Peyer's patch (tissue), 4 donors: ENCODE results near the gene PIP4P1. TPM values are rescaled to one million over a fixed set of nuclear protein-coding genes. Genes with fewer than 3 reads are reported as not detected.

Experiments
- DNase-seq, 3 donors: peaks; one replicate each; pipeline ENCODE4 v3.0.0-alpha.2; 2017 to 2019
- H3K27ac ChIP-seq, 4 donors: fragments of 200-600 bp; sonication (generic); one replicate each; pipeline ENCODE4 v1.5.1; 2016 to 2019
- H3K27me3 ChIP-seq, 2 donors: fragments of 200-600 bp; sonication (generic); one replicate each; pipeline ENCODE4 v1.5.1; 2019
- H3K36me3 ChIP-seq, 3 donors: fragments of 200-600 bp; sonication (generic); one replicate each; pipeline ENCODE4 v1.5.1; 2016 to 2019
- H3K4me1 ChIP-seq, 4 donors: fragments of 200-600 bp; sonication (generic); one replicate each; pipeline ENCODE4 v1.5.1; 2016 to 2019
- H3K4me3 ChIP-seq, 4 donors: fragments of 200-600 bp; sonication (generic); 1 replicate in 3 of 4; 2 replicates in 1 of 4; pipeline ENCODE4 v1.5.1; 2016 to 2019; ENCODE audit warnings: mild to moderate bottlenecking in 1 of 4
- H3K9me3 ChIP-seq, 4 donors: fragments of 200-600 bp; sonication (generic); one replicate each; pipeline ENCODE4 v1.5.1; 2016 to 2019; ENCODE audit warnings: mild to moderate bottlenecking in 1 of 4
- POLR2A ChIP-seq, 2 donors: fragments of 450-650 bp; IDR thresholded peaks; one replicate each; pipeline ENCODE4 v1.5.1; 2017; ENCODE audit warnings: antibody characterized with exemption in 2 of 2, mild to moderate bottlenecking in 2 of 2, moderate library complexity in 2 of 2
- total RNA-seq, 4 donors: library from RNA; depleted of rRNA; stranded (reverse); fragments of >200 nt; gene quantifications; one replicate each; pipeline ENCODE4 v1.1.0, GENCODE V29; 2016
- TF ChIP-seq, protein P1 (sequence below), 6 experiments: fragments of 450-650 bp in 4 of 6; fragments of 200-600 bp in 2 of 6; sonication (generic) in 1 of 6; IDR thresholded peaks; one replicate each; pipeline ENCODE4 v1.5.1; 2017 to 2019; ENCODE audit warnings: antibody characterized with exemption in 6 of 6, mild to moderate bottlenecking in 3 of 6, moderate library complexity in 1 of 6

The PIP4P1 gene
- total RNA-seq, 4 donors from 2014 or later: 22.3 to 60.9 (median 31.1) TPM

DNA sequence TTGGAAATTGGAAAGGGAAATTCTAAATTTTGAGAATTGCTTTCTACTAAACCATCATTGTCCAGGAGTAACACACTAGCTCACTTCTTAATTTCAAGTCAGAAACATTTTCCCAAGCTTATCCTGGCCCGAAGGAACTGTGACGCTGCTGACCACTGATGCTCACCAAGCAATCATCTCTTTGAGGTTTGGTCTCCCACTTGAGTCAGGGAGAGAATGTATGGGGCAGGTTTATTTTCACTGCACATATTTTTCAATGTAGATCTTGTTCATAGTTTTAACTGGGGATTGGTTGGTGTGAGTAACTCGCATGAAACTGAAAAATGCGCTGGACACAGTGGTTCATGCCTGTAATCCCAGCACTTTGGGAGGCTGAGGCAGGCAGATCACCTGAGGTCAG lies 31.3 kb upstream of the PIP4P1 start:
- no peak for DNase-seq
- Histone ChIP-seq H3K9me3 (no peaks in the 10 kb centered on the region), H3K4me1 (no peaks in the 10 kb centered on the region), H3K27ac (no peak overlapping the region), H3K27me3 (no peaks in the 10 kb centered on the region), H3K4me3 (no peak overlapping the region), H3K36me3 (no peaks in the 10 kb centered on the region)
- no peak for TF ChIP-seq POLR2A (IDR thresholded peaks at IDR 0.05)
- TF ChIP-seq, protein P1, sequence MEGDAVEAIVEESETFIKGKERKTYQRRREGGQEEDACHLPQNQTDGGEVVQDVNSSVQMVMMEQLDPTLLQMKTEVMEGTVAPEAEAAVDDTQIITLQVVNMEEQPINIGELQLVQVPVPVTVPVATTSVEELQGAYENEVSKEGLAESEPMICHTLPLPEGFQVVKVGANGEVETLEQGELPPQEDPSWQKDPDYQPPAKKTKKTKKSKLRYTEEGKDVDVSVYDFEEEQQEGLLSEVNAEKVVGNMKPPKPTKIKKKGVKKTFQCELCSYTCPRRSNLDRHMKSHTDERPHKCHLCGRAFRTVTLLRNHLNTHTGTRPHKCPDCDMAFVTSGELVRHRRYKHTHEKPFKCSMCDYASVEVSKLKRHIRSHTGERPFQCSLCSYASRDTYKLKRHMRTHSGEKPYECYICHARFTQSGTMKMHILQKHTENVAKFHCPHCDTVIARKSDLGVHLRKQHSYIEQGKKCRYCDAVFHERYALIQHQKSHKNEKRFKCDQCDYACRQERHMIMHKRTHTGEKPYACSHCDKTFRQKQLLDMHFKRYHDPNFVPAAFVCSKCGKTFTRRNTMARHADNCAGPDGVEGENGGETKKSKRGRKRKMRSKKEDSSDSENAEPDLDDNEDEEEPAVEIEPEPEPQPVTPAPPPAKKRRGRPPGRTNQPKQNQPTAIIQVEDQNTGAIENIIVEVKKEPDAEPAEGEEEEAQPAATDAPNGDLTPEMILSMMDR (IDR thresholded peaks at IDR 0.05): no peak

GRCh38 chr14:20490563-20490962 lies 29.3 kb upstream of the PIP4P1 start:
- no peaks in the 10 kb centered on the region for H3K9me3 ChIP-seq
- H3K36me3 ChIP-seq: no peaks in the 10 kb centered on the region
- H3K4me3 ChIP-seq: no peak overlapping the region
- no peaks in the 10 kb centered on the region for H3K4me1 ChIP-seq
- no peak overlapping the region for H3K27ac ChIP-seq
- TF ChIP-seq POLR2A (IDR thresholded peaks at IDR 0.05): no peak
- TF ChIP-seq, protein P1 (IDR thresholded peaks at IDR 0.05): no peak
- H3K27me3 ChIP-seq: no peaks in the 10 kb centered on the region
- no peak for DNase-seq

- Histone ChIP-seq H3K27ac (peak overlapping the region in 1 of 4 donors; percentile 4), H3K4me3 (no peak overlapping the region), H3K9me3 (no peaks in the 10 kb centered on the region), H3K27me3 (no peaks in the 10 kb centered on the region), H3K36me3 (no peaks in the 10 kb centered on the region), H3K4me1 (no peaks in the 10 kb centered on the region)
- no peak for DNase-seq
- no peak for TF ChIP-seq POLR2A (IDR thresholded peaks at IDR 0.05)
- TF ChIP-seq, protein P1 (IDR thresholded peaks at IDR 0.05): no peak
Measured at GRCh38 chr14:20489093-20489994, 28.1 kb upstream of the PIP4P1 start.

- TF ChIP-seq POLR2A (IDR thresholded peaks at IDR 0.05): no peak
- TF ChIP-seq, protein P1 (IDR thresholded peaks at IDR 0.05): no peak
- no peak for DNase-seq
- no peaks in the 10 kb centered on the region for H3K36me3 ChIP-seq
- H3K27me3 ChIP-seq: no peaks in the 10 kb centered on the region
- no peak overlapping the region for H3K27ac ChIP-seq
- no peak overlapping the region for H3K4me3 ChIP-seq
- H3K4me1 ChIP-seq: no peaks in the 10 kb centered on the region
- H3K9me3 ChIP-seq: no peaks in the 10 kb centered on the region
Measured at GRCh38 chr14:20487396-20487725, 26.1 kb upstream of the PIP4P1 start.

DNA sequence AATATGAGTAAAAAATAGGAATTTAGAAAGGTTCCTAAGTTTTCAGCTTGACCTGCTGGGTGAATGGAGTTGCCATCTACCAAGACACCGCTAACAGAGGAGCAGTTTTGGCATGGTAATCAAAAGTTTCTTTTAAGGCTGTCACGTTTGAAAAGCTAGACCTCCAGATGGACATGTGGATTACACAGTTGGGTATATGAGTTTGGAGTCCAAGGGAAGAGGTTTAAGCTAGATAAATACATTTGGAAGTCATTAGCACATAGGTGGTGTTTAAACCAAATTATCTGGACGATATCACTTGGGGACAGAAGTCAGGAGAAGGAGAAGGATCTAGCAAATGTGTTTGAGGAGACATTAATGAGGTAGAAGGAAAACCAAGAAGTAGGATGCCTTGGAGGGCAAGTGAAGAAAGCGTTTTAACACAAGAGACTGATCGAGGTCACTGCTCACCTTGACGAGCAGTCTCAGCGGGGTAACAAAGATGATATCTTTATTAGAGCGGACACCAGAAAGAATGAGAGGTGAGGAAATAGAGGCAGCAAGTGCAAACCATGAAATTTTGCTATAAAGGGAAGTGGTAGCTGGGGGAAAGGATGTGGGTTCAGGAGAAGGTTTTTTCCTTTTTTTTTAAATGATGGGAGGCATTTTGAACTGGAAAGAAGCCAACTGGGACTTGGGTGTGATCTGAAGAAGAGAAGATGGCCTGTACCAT lies 25.6 kb upstream of the PIP4P1 start:
- Histone ChIP-seq H3K27ac (no peak overlapping the region), H3K4me1 (no peaks in the 10 kb centered on the region), H3K27me3 (no peaks in the 10 kb centered on the region), H3K4me3 (no peak overlapping the region), H3K36me3 (no peaks in the 10 kb centered on the region), H3K9me3 (no peaks in the 10 kb centered on the region)
- TF ChIP-seq, protein P1 (IDR thresholded peaks at IDR 0.05): no peak
- TF ChIP-seq POLR2A (IDR thresholded peaks at IDR 0.05): no peak
- DNase-seq: no peak
